Measurements from ENCODE around the gene C11orf24.

The C11orf24 gene

GRCh38 chr11:68312117-68312779 lies 40.5 kb upstream of the C11orf24 start, which contains the start of gene LRP5:
LRP5 (plus strand) TSS chr11:68312591; CDS start chr11:68312715, 124 bp downstream.
- Histone ChIP-seq H2AK5ac (ENCODE audit: low read length) (peak within 1 kb of the TSS; percentile 82), H3K4me1 (ENCODE audit: control insufficient read depth in 1 of 2, insufficient read depth in 2 of 2, low read length in 2 of 2) (peaks cover 21 to 25% of the 10 kb centered on the region in 2 experiments), H3K4ac (ENCODE audit: low read depth, low read length) (peak within 1 kb of the TSS; percentile 87), H4K91ac (ENCODE audit: low read depth, low read length) (peak within 1 kb of the TSS; percentile 45), H2BK5ac (ENCODE audit: low read depth, low read length, poor library complexity) (no peak within 1 kb of the TSS), H3K27me3 (ENCODE audit: insufficient read depth, low read length) (no peaks in the 10 kb centered on the region), H4K12ac (ENCODE audit: low read depth, low read length) (peak within 1 kb of the TSS; percentile 79), H3K9ac (ENCODE audit: low read length) (peak within 1 kb of the TSS; percentile 80), H2AFZ (ENCODE audit: insufficient read depth, low read length, poor library complexity) (peak within 1 kb of the TSS; percentile 64), H4K8ac (ENCODE audit: low read depth, low read length) (peak within 1 kb of the TSS; percentile 79), H3K36me3 (ENCODE audit: control insufficient read depth in 1 of 2, insufficient read depth in 2 of 2, low read length in 2 of 2) (no peaks in the 10 kb centered on the region), H2BK120ac (ENCODE audit: insufficient read depth, low read length, poor library complexity) (peak within 1 kb of the TSS; percentile 33), H2BK12ac (ENCODE audit: low read length) (no peak within 1 kb of the TSS), H3K9me3 (ENCODE audit: insufficient read depth, low read depth, low read length) (no peaks in the 10 kb centered on the region), H3K4me2 (ENCODE audit: low read length) (peak within 1 kb of the TSS; percentile 100), H3K27ac (ENCODE audit: low read depth, low read length) (no peak within 1 kb of the TSS), H3K79me1 (ENCODE audit: low read length) (peaks cover 5% of the 10 kb centered on the region), H3K14ac (ENCODE audit: low read length) (peak within 1 kb of the TSS; percentile 90), H3K23ac (ENCODE audit: low read length) (no peak within 1 kb of the TSS), H3K79me2 (ENCODE audit: control insufficient read depth, insufficient read depth, low read length, poor library complexity) (peaks cover 8% of the 10 kb centered on the region), H3K4me3 (ENCODE audit: low read depth, low read length) (peak within 1 kb of the TSS; percentile 81), H3K18ac (ENCODE audit: low read length) (peak within 1 kb of the TSS; percentile 61)
- DNase-seq = peak in 1 of 2 donors; percentile 39
- no CpG with 5 or more reads among the region's 85 CpGs for WGBS (ENCODE audit: extremely low coverage, insufficient coverage, insufficient read length)

DNA sequence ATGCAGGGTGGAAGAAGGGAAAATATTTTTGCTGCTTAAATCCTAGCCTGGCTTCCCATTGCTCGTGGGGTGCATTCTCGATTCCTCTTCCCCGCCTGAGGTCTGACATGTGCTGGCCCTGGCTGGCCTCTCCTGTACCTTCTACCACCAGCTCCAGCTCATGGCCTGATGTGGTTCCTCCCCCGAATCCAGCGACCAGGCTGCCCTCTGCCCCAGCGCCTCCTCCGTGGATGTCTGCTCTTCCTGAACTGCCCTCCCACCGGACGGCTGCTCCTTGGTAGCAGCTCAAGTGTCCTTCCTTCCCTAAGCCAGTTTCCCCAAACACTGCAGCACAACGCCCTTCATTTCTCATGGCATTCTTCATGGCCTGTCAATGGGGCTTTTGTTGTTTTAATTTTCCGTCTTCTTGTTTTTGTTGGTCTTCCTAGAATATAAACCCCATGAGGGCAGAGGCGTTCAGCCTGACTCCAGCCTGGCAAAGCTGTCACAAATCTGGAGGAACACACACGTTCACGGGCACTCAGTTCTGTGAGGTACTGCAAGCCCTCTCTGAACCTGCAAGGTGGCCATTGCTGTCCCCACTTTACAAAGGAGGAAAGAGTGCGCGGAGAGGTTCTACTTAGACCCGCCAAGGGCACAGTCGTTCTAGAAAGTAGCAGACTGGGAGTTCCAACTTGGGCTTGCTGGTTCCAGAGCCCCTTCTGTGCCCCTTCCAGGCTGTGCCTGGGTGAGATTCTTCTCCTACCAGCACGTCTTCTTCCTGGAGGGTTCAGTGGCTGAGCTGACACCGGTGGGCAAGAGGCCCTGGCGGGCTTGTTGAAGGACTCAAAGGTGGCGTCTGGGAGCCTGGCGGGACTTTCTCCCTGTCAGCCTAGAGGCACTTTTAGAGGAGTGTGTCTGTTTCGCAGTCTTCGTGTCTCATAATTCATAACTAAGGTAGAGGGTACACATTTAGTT lies 39.7 kb upstream of the C11orf24 start:
- Histone ChIP-seq H4K12ac (ENCODE audit: low read depth, low read length) (no peak overlapping the region), H2AK5ac (ENCODE audit: low read length) (no peak overlapping the region), H2BK12ac (ENCODE audit: low read length) (no peak overlapping the region), H3K79me2 (ENCODE audit: control insufficient read depth, insufficient read depth, low read length, poor library complexity) (peaks cover 4% of the 10 kb centered on the region), H3K4ac (ENCODE audit: low read depth, low read length) (no peak overlapping the region), H3K14ac (ENCODE audit: low read length) (no peak overlapping the region), H3K79me1 (ENCODE audit: low read length) (peaks cover 5% of the 10 kb centered on the region), H2AFZ (ENCODE audit: insufficient read depth, low read length, poor library complexity) (no peak overlapping the region), H2BK120ac (ENCODE audit: insufficient read depth, low read length, poor library complexity) (no peak overlapping the region), H3K18ac (ENCODE audit: low read length) (no peak overlapping the region), H2BK5ac (ENCODE audit: low read depth, low read length, poor library complexity) (no peak overlapping the region), H3K4me3 (ENCODE audit: low read depth, low read length) (no peak overlapping the region), H3K36me3 (ENCODE audit: control insufficient read depth in 1 of 2, insufficient read depth in 2 of 2, low read length in 2 of 2) (no peaks in the 10 kb centered on the region), H3K27me3 (ENCODE audit: insufficient read depth, low read length) (no peaks in the 10 kb centered on the region), H4K91ac (ENCODE audit: low read depth, low read length) (no peak overlapping the region), H4K8ac (ENCODE audit: low read depth, low read length) (no peak overlapping the region), H3K9ac (ENCODE audit: low read length) (no peak overlapping the region), H3K4me1 (ENCODE audit: control insufficient read depth in 1 of 2, insufficient read depth in 2 of 2, low read length in 2 of 2) (peaks cover 21 to 25% of the 10 kb centered on the region in 2 experiments), H3K4me2 (ENCODE audit: low read length) (peak overlapping the region; percentile 100), H3K9me3 (ENCODE audit: insufficient read depth, low read depth, low read length) (no peaks in the 10 kb centered on the region), H3K23ac (ENCODE audit: low read length) (no peak overlapping the region), H3K27ac (ENCODE audit: low read depth, low read length) (no peak overlapping the region)
- no CpG with 5 or more reads among the region's 25 CpGs for WGBS (ENCODE audit: extremely low coverage, insufficient coverage, insufficient read length)
- no peak for DNase-seq

DNA sequence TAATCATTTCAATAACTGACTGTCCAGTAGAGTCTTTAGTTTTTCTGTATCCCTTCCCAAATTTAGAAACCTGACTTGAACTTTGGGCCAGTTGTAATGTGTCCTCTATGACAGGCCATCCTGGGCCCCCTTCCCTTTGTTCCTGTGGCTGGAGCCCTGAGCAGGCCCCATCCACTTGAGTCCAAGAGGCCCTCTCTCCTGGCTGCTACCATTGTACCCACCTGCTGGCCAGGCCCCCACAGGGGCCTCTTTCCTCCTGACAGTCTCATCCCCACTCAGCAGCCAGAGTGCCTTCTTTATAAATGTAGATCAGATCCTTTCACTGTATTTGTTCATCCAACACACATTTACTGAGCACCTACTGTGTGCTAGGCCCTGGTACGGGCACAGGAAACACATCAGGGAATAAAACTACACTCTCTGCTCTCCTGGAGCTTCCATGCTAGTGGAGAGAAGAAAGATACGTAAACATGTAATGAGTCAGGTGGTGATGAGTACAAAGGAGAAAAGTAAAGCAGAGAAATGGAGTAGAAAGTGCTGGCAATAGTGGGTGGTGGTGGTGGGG lies 37.9 kb upstream of the C11orf24 start:
- H3K4me3 ChIP-seq (ENCODE audit: low read depth, low read length) = no peak overlapping the region
- no peak overlapping the region for H3K23ac ChIP-seq (ENCODE audit: low read length)
- no peak overlapping the region for H4K8ac ChIP-seq (ENCODE audit: low read depth, low read length)
- whole genome bisulfite sequencing (ENCODE audit: extremely low coverage, insufficient coverage, insufficient read length) = no CpG with 5 or more reads among the region's 2 CpGs
- no peak overlapping the region for H2AK5ac ChIP-seq (ENCODE audit: low read length)
- H3K79me1 ChIP-seq (ENCODE audit: low read length) = peaks cover 3% of the 10 kb centered on the region
- H2BK5ac ChIP-seq (ENCODE audit: low read depth, low read length, poor library complexity) = no peak overlapping the region
- H3K18ac ChIP-seq (ENCODE audit: low read length) = no peak overlapping the region
- H3K4me2 ChIP-seq (ENCODE audit: low read length) = no peak overlapping the region
- no peak overlapping the region for H2BK12ac ChIP-seq (ENCODE audit: low read length)
- no peak overlapping the region for H3K27ac ChIP-seq (ENCODE audit: low read depth, low read length)
- peaks cover 12 to 16% of the 10 kb centered on the region in 2 experiments for H3K4me1 ChIP-seq (ENCODE audit: control insufficient read depth in 1 of 2, insufficient read depth in 2 of 2, low read length in 2 of 2)
- H3K14ac ChIP-seq (ENCODE audit: low read length) = no peak overlapping the region
- peaks cover 4% of the 10 kb centered on the region for H3K79me2 ChIP-seq (ENCODE audit: control insufficient read depth, insufficient read depth, low read length, poor library complexity)
- no peak overlapping the region for H2AFZ ChIP-seq (ENCODE audit: insufficient read depth, low read length, poor library complexity)
- no peak overlapping the region for H3K9ac ChIP-seq (ENCODE audit: low read length)
- H3K27me3 ChIP-seq (ENCODE audit: insufficient read depth, low read length) = no peaks in the 10 kb centered on the region
- no peak overlapping the region for H4K91ac ChIP-seq (ENCODE audit: low read depth, low read length)
- no peak for DNase-seq
- H3K36me3 ChIP-seq (ENCODE audit: control insufficient read depth in 1 of 2, insufficient read depth in 2 of 2, low read length in 2 of 2) = no peaks in the 10 kb centered on the region
- H3K9me3 ChIP-seq (ENCODE audit: insufficient read depth, low read depth, low read length) = no peaks in the 10 kb centered on the region
- no peak overlapping the region for H4K12ac ChIP-seq (ENCODE audit: low read depth, low read length)
- H2BK120ac ChIP-seq (ENCODE audit: insufficient read depth, low read length, poor library complexity) = no peak overlapping the region
- H3K4ac ChIP-seq (ENCODE audit: low read depth, low read length) = no peak overlapping the region

DNA sequence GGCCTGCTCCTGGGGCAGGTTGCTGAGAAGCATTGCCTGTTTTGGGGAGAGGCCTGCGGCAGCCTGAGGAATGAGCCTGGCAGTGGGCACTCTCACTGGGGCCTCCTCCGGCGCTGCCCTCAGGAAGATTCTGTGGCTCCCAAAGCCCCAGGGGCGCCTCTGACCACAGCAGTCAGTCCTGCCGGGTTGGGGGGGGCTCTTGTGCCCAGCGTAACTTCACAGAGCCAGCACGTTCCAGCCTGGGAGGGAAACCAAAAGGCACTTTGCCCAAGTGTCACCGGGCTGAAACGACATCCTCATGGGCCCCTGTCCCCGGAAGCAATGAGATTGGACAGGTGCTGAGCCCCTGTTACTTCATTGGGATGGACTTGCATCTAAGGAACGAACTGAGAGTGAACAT lies 36.3 kb upstream of the C11orf24 start:
- no peak overlapping the region for H3K4me3 ChIP-seq (ENCODE audit: low read depth, low read length)

More for the DNA sequence above, 36.3 kb upstream of the C11orf24 start:
- Histone ChIP-seq H4K12ac (ENCODE audit: low read depth, low read length) (no peak overlapping the region), H3K4me2 (ENCODE audit: low read length) (no peak overlapping the region), H2AK5ac (ENCODE audit: low read length) (no peak overlapping the region), H3K79me2 (ENCODE audit: control insufficient read depth, insufficient read depth, low read length, poor library complexity) (peaks cover under 1% of the 10 kb centered on the region), H2BK5ac (ENCODE audit: low read depth, low read length, poor library complexity) (no peak overlapping the region), H4K91ac (ENCODE audit: low read depth, low read length) (no peak overlapping the region), H3K4ac (ENCODE audit: low read depth, low read length) (no peak overlapping the region), H3K14ac (ENCODE audit: low read length) (no peak overlapping the region), H2BK120ac (ENCODE audit: insufficient read depth, low read length, poor library complexity) (no peak overlapping the region), H3K36me3 (ENCODE audit: control insufficient read depth in 1 of 2, insufficient read depth in 2 of 2, low read length in 2 of 2) (no peaks in the 10 kb centered on the region), H3K18ac (ENCODE audit: low read length) (no peak overlapping the region), H3K9me3 (ENCODE audit: insufficient read depth, low read depth, low read length) (peaks cover 6% of the 10 kb centered on the region), H3K27ac (ENCODE audit: low read depth, low read length) (no peak overlapping the region), H3K9ac (ENCODE audit: low read length) (no peak overlapping the region), H3K79me1 (ENCODE audit: low read length) (peaks cover 1% of the 10 kb centered on the region), H3K4me1 (ENCODE audit: control insufficient read depth in 1 of 2, insufficient read depth in 2 of 2, low read length in 2 of 2) (no peaks in the 10 kb centered on the region), H3K23ac (ENCODE audit: low read length) (no peak overlapping the region), H2AFZ (ENCODE audit: insufficient read depth, low read length, poor library complexity) (no peak overlapping the region), H2BK12ac (ENCODE audit: low read length) (no peak overlapping the region), H4K8ac (ENCODE audit: low read depth, low read length) (no peak overlapping the region), H3K27me3 (ENCODE audit: insufficient read depth, low read length) (no peaks in the 10 kb centered on the region)
- no peak for DNase-seq
- no CpG with 5 or more reads among the region's 11 CpGs for WGBS (ENCODE audit: extremely low coverage, insufficient coverage, insufficient read length)

Measured in trophoblast cell (in vitro differentiated cells and primary cell).